ENCODE data around the gene LGR6.

DNA sequence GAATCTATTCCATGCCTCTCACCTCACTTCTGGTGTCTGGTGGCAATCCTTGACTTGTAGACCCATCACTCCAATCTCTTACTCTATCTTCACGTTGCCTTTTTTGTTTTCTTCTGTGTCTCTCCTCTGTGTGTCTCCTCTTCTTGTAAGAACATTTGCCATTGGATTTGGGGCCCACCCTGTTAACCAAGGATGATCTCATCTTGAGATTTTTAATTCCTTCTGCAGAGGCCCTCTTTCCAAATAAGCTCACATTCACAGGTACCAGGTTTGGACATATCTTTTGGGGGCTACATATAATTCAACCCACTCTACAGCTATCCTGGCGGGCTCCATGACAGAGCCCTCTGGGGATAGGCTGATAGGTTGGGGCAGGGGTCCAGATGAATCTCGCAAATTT is 92.3 kb downstream of the LGR6 start:
- TF ChIP-seq, protein P1, sequence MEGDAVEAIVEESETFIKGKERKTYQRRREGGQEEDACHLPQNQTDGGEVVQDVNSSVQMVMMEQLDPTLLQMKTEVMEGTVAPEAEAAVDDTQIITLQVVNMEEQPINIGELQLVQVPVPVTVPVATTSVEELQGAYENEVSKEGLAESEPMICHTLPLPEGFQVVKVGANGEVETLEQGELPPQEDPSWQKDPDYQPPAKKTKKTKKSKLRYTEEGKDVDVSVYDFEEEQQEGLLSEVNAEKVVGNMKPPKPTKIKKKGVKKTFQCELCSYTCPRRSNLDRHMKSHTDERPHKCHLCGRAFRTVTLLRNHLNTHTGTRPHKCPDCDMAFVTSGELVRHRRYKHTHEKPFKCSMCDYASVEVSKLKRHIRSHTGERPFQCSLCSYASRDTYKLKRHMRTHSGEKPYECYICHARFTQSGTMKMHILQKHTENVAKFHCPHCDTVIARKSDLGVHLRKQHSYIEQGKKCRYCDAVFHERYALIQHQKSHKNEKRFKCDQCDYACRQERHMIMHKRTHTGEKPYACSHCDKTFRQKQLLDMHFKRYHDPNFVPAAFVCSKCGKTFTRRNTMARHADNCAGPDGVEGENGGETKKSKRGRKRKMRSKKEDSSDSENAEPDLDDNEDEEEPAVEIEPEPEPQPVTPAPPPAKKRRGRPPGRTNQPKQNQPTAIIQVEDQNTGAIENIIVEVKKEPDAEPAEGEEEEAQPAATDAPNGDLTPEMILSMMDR (IDR thresholded peaks at IDR 0.05), result no peak
- TF ChIP-seq POLR2AphosphoS5 (IDR thresholded peaks at IDR 0.05), result no peak

Measured in gastroesophageal sphincter (tissue), 3 donors.